ENCODE measurements around the gene DGKH. TPM values are rescaled to one million over a fixed set of nuclear protein-coding genes. Genes with fewer than 3 reads are reported as not detected.
"Not testable (repeated sequence)": the region's sequence is repeated elsewhere in the genome, so short reads cannot be mapped to it uniquely, and the experiment has no call there.

The DGKH gene
- total RNA-seq, 1 donor from 2014 or later = 10.3 TPM

DNA sequence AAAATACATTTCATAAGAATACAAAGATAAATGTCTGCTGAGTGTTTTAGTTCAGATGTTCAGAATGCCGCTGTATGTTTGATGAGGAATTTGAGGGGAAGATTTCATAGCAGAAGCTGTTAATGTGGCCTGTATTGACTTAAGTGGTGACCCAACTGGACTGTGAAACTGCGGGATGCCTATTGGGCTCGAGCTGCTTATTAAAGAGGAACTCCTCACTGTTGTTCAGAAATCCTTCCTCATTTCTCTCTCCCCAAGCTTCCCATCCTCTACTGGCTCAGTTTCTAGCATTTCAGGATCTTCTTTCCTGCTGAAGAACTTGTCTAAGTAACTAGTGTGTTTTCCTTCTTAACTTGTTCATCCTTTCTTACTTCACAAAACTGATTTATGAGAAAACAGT, 20.4 kb downstream of the DGKH start:
- DNase-seq (ENCODE audit: low read depth) = no peak
- no peak overlapping the region for H3K4me3 ChIP-seq (ENCODE audit: low read depth, low read length)
- no peak for TF ChIP-seq CTCF (conservative IDR thresholded peaks at IDR 0.05; ENCODE audit: low read depth, low read length)

DNA sequence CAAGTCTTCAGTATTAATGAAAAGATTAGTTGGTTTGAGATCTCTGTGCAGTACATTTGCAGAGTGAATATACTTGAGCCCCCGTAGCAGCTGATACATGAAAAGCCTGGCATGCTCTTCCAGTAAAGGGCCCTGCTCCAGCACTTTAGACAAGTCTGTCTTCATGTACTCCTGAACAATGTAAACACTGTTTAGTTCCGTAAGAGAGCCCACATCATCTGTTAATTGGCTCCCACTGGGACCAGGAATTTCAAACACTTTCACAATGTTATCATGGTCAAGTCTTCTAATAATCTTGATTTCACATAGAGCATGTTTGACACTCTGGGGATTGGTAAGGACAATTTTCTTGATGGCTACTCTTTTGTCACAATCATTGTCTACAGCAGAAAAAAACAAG, 22.2 kb downstream of the DGKH start:
- not testable (repeated sequence) for DNase-seq (ENCODE audit: low read depth); H3K4me3 ChIP-seq (ENCODE audit: low read depth, low read length)

DNA sequence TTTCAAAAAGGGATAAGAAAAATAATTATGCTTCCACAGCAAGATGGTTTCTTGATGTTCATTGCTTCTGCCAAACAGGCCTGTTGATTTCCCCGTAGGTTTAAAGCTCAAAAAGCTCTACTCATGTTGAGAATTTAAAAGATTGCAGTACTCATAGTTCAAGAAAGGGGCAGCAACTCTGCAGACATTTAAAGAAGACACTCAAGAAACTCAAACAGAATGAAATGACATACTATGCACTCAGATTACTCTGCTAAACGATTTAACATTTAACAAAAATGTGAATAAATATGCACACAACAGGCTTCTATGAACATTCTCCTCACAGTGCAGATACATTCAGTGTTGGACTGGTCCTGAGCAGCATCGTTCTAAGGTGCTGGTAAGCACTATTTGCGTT, 22.7 kb downstream of the DGKH start:
- DNase-seq (ENCODE audit: low read depth); H3K4me3 ChIP-seq (ENCODE audit: low read depth, low read length): not testable (repeated sequence)

GRCh38 chr13:42071672-42072419, 23.4 kb downstream of the DGKH start:
- no peak for TF ChIP-seq CTCF (conservative IDR thresholded peaks at IDR 0.05; ENCODE audit: low read depth, low read length)
- no peak for DNase-seq (ENCODE audit: low read depth)
- no peak overlapping the region for H3K4me3 ChIP-seq (ENCODE audit: low read depth, low read length)

DNA sequence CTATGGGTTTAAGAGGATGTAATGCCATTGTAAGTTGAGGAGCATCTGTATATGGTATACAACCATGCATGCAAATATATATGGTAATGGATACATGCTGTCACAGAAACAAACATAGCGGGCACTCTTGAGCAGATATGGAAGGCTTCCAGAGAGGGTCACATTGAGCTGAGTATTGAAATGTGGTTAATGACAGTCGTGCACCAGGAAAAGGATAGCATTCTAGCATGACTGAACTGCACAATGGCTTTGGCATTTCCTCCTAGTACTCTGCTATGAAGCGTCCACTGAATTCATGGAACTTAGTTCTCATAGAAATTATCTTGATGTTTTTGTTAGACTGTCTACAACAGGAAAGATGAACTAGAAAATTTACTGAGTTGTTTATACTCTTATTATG, 25.2 kb downstream of the DGKH start:
- DNase-seq (ENCODE audit: low read depth) = no peak
- no peak for TF ChIP-seq CTCF (conservative IDR thresholded peaks at IDR 0.05; ENCODE audit: low read depth, low read length)
- no peak overlapping the region for H3K4me3 ChIP-seq (ENCODE audit: low read depth, low read length)

DNA sequence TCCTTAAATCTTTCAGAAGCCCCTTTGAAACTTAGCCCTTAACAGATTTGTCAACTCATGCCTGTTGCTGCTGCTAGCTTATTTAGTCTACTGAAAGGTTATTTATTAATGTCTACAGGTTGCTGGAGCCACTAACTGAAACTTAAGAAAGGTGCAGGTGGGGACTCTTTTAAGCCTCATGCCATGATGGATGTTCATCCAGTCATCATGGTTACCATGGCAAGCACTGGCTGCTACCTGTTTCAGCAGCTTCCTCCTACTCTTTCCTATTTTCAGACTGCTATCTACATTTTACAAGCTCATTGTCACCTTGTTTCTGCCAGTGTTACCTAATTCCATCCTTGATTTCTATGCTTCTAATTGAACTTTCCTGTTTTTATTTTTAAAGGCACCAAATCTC, 27.1 kb downstream of the DGKH start:
- no peak for DNase-seq (ENCODE audit: low read depth)
- H3K4me3 ChIP-seq (ENCODE audit: low read depth, low read length) = no peak overlapping the region
- TF ChIP-seq CTCF (conservative IDR thresholded peaks at IDR 0.05; ENCODE audit: low read depth, low read length) = no peak

- no peak for TF ChIP-seq CTCF (conservative IDR thresholded peaks at IDR 0.05; ENCODE audit: low read depth, low read length)
- no peak overlapping the region for H3K4me3 ChIP-seq (ENCODE audit: low read depth, low read length)
- no peak for DNase-seq (ENCODE audit: low read depth)
Measured at GRCh38 chr13:42076309-42076713, 27.9 kb downstream of the DGKH start.

DNA sequence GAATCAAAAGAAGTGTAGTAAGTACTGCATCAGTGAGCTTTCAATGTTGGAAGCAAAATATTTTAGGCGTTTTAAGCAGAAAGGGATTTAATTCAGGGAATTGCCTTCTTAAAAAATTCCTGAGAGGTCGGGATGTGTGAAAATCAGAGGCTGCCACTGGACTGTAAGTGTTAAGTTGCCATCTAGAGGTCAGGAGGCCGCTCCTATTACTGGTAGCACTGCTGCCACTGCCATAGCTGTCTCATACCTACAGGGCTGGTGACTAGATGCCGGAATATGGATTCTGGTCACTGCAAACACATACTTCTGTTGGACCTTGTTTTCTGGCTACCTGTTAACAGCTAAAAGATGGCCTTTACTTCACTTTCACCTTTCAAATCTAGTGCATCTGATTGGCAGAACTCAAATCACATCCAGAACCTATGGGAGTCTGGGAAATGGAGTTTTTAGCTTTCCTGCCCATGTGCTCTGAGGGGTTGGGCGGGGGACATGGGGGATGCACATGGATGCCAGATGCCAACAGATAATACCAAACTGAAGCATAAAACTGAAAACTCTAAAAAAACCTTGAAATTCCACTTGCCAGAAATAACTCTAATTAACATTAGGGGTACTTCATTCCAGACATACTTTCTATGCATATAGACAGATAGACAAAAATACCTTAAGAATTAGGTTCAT, 29.8 kb downstream of the DGKH start:
- TF ChIP-seq CTCF (conservative IDR thresholded peaks at IDR 0.05; ENCODE audit: low read depth, low read length) = no peak
- no peak for DNase-seq (ENCODE audit: low read depth)
- no peak overlapping the region for H3K4me3 ChIP-seq (ENCODE audit: low read depth, low read length)
